Naive thymus-derived CD4-positive, alpha-beta T cell (primary cell): ENCODE results near the gene KIF26A. TPM values are rescaled to one million over a fixed set of nuclear protein-coding genes. Genes with fewer than 3 reads are reported as not detected.
A peak's percentile ranks its signal among the peaks of the same experiment; 100 is the strongest.

ENCODE experiments used
- ATAC-seq: fragments of 150-1000 bp; cut with Tn5 transposase; 2 replicates; pipeline ENCODE4 v1.10.0; 2021; ENCODE audit warnings: mild to moderate bottlenecking, moderate library complexity
- CTCF ChIA-PET: fragments of 350-600 bp; sonication (Branson Sonifier 250); formaldehyde crosslinking; loops from one replicate; lab custom pipeline; 2021; ENCODE audit warnings: antibody characterized with exemption; lab: Charles Lee
- POLR2A ChIA-PET: fragments of 350-600 bp; sonication (Branson Sonifier 250); formaldehyde crosslinking; loops from one replicate; lab custom pipeline; 2021; ENCODE audit warnings: antibody characterized with exemption, inconsistent platforms; lab: Charles Lee
- DNase-seq, 9 donors: peaks; one replicate each; pipeline versions ENCODE4 v3.0.0 to v3.0.0-alpha.2; 2020 to 2022; ENCODE audit warnings: mixed read lengths in 1 of 9
- H3K27ac ChIP-seq: one replicate; pipeline ENCODE4 v1.7.0; 2013; ENCODE audit warnings: mild to moderate bottlenecking, low read depth, low read length, moderate library complexity
- H3K27me3 ChIP-seq, 2 donors: one replicate each; pipeline ENCODE4 v1.7.0; 2013; ENCODE audit warnings: low read length in 2 of 2, mild to moderate bottlenecking in 2 of 2, moderate library complexity in 2 of 2; ENCODE audit not compliant: control insufficient read depth in 2 of 2, insufficient read depth in 2 of 2
- H3K36me3 ChIP-seq, 3 experiments: 1 replicate in 2 of 3; 2 replicates in 1 of 3; pipeline ENCODE4 v1.7.0; 2013; ENCODE audit warnings: low read length in 3 of 3, mild to moderate bottlenecking in 3 of 3, moderate library complexity in 1 of 3; ENCODE audit not compliant: insufficient read depth in 3 of 3, control insufficient read depth in 2 of 3
- H3K4me1 ChIP-seq, 2 donors: one replicate each; pipeline ENCODE4 v1.7.0; 2013; ENCODE audit warnings: low read length in 2 of 2, mild to moderate bottlenecking in 2 of 2, moderate library complexity in 1 of 2; ENCODE audit not compliant: control insufficient read depth in 2 of 2, insufficient read depth in 2 of 2
- H3K4me3 ChIP-seq: 2 replicates; pipeline ENCODE4 v1.7.0; 2013; ENCODE audit warnings: mild to moderate bottlenecking, low read length
- H3K9me3 ChIP-seq, 3 experiments: 1 replicate in 2 of 3; 2 replicates in 1 of 3; pipeline ENCODE4 v1.7.0; 2013; ENCODE audit warnings: low read length in 3 of 3; ENCODE audit not compliant: control insufficient read depth in 2 of 3
- H3K27ac Mint-ChIP-seq, 9 donors: one replicate each; pipeline ENCODE4 v1.8.0; 2020 to 2022; ENCODE audit warnings: mixed read lengths in 9 of 9, mild to moderate bottlenecking in 8 of 9, moderate library complexity in 5 of 9, inconsistent platforms in 2 of 9
- H3K27me3 Mint-ChIP-seq, 5 donors: one replicate each; pipeline ENCODE4 v1.8.0; 2021 to 2022; ENCODE audit warnings: mixed read lengths in 5 of 5, mild to moderate bottlenecking in 1 of 5
- H3K36me3 Mint-ChIP-seq, 5 donors: one replicate each; pipeline ENCODE4 v1.8.0; 2020 to 2022; ENCODE audit warnings: mixed read lengths in 5 of 5, mild to moderate bottlenecking in 3 of 5, inconsistent platforms in 1 of 5
- H3K4me1 Mint-ChIP-seq, 7 donors: one replicate each; pipeline ENCODE4 v1.8.0; 2020 to 2022; ENCODE audit warnings: mixed read lengths in 7 of 7, mild to moderate bottlenecking in 3 of 7, inconsistent platforms in 1 of 7
- H3K4me3 Mint-ChIP-seq, 10 donors: one replicate each; pipeline ENCODE4 v1.8.0; 2020 to 2022; ENCODE audit warnings: mild to moderate bottlenecking in 10 of 10, mixed read lengths in 10 of 10, moderate library complexity in 6 of 10, inconsistent platforms in 2 of 10
- H3K9me3 Mint-ChIP-seq, 11 donors: one replicate each; pipeline ENCODE4 v1.8.0; 2020 to 2022; ENCODE audit warnings: mixed read lengths in 11 of 11, mild to moderate bottlenecking in 4 of 11, inconsistent platforms in 1 of 11, moderate library complexity in 1 of 11
- intact Hi-C, 2 donors: fragments of 100-400 bp; cut with micrococcal nuclease; formaldehyde crosslinking; loops; one replicate each; pipeline ENCODE4 v1.15.1; 2023
- polyA plus RNA-seq, 2 donors: library from polyadenylated mRNA; unstranded; fragments of 300-500 nt; fragmentation: Illumina TruSeq; gene quantifications; one replicate each; pipeline ENCODE4 v1.2.3, GENCODE V29; 2021
- total RNA-seq, 6 experiments: library from RNA in 5 of 6; stranded (reverse) in 5 of 6; gene quantifications; 1 replicate in 5 of 6; 2 replicates in 1 of 6; pipeline ENCODE4 v1.2.3 and lab custom pipeline; 2021 to 2026

The KIF26A gene
- total and polyA plus RNA-seq, 7 experiments from 2014 or later: 0.13 to 0.53 (median 0.17) TPM; not detected in 4

DNA sequence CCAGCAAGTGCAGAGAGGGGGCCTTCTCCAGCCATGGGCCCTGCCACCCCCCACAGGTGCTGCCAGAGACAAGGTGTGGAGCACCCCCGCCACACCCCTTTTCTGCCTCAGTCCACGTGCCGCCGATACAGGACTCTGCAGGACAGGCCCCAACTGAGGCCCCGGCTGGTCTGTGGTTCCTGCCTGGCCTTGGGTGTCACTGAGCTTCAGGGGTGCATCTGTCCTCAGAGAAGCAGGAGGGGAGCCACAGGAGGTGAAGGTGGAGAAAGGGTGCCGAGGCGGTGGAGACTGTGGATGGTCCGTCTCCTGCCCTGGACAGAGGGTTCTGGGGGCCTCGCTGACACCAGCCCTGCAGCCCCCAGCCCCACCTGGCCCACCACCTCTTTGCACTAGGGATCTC is 63.1 kb downstream of the KIF26A start:
- Histone ChIP-seq H3K4me1 (no peaks in the 10 kb centered on the region), H3K27me3 (no peaks in the 10 kb centered on the region), H3K27ac (no peak overlapping the region), H3K36me3 (no peaks in the 10 kb centered on the region), H3K4me3 (no peak overlapping the region), H3K9me3 (no peaks in the 10 kb centered on the region)
- intact Hi-C loops: no loop called here
- Mint-ChIP-seq H3K4me1 (peaks cover 0 to under 1% (median 0%) of the 10 kb centered on the region in 7 donors), H3K9me3 (peaks cover 0 to 2% (median 0%) of the 10 kb centered on the region in 11 donors), H3K27me3 (peaks cover 0 to 5% (median 0%) of the 10 kb centered on the region in 5 donors), H3K36me3 (no peaks in the 10 kb centered on the region), H3K4me3 (no peak overlapping the region), H3K27ac (no peak overlapping the region)
- no peak for DNase-seq
- ATAC-seq: no peak
- ChIA-PET POLR2A (no interaction called here), CTCF (no interaction called here)

DNA sequence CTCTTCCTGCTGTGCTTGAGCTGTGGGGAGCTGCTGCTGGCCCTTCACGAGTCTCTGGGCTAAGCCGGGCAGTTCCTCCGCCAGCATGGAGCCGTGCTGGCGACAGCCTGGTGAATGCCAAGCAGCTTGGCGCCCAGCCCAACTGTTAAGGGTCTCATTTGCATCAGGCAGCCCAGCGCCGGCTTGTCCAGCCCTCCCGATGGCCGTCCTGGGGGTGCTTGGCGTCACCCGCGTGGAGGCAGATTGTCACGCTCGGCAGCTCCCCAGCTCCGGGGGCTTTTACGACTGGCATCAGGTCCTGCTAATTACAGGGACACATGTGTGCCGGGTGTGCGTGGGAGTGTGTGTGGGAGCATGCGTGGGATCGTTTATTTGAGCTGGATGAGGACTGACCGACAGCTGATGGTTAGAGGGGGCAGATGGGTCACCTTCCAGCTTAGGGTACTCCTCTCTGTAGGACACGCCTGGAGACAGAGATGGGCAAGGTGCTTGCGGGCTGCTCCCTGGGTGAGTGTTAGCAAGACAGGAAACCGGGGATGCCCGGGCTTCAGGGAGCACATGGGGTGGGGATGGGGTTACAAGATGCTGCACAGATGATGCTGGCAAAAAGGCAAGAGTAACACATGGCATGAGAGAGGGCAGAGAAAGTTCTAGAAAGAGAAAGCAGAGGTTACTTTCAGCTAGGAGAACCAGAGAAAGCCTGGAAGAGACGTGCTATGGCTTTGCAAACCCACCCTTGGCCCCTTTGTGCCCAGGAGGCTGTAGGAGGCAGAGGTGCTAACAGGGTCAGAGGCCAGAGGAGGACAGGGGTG is 64.1 kb downstream of the KIF26A start:
- Mint-ChIP-seq H3K36me3 (no peaks in the 10 kb centered on the region), H3K4me1 (no peaks in the 10 kb centered on the region), H3K27me3 (peaks cover 0 to 8% (median 0%) of the 10 kb centered on the region in 5 donors), H3K27ac (no peak overlapping the region), H3K4me3 (no peak overlapping the region), H3K9me3 (peaks cover 0 to 2% (median 0%) of the 10 kb centered on the region in 11 donors)
- DNase-seq: no peak
- no peaks in the 10 kb centered on the region for H3K9me3 ChIP-seq
- no peaks in the 10 kb centered on the region for H3K27me3 ChIP-seq
- no peak for ATAC-seq
- H3K4me1 ChIP-seq: no peaks in the 10 kb centered on the region
- intact Hi-C loops: no loop called here
- H3K27ac ChIP-seq: no peak overlapping the region
- no peaks in the 10 kb centered on the region for H3K36me3 ChIP-seq
- no peak overlapping the region for H3K4me3 ChIP-seq
- CTCF ChIA-PET: no interaction called here
- POLR2A ChIA-PET: no interaction called here

DNA sequence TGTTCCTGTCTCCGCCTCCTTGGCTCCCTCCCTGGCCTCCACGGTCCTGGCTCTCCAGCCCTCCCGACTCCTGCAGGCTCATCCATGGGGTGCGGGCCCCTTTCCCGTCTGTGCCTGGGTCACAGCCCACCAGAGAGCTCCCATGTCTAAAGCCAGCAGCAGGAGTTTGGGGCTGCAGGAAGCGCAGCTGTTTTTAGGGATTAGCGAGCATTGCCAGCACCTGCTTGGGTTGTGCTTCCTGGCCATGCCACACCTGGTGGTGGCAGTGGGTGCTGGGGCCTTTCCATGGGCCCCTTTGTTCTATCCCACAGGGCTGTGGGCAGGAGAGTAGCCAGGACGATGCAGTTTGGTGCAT is 64.7 kb downstream of the KIF26A start:
- H3K9me3 Mint-ChIP-seq: peaks cover 0 to 2% (median 0%) of the 10 kb centered on the region in 11 donors
- no peak for DNase-seq
- H3K4me3 Mint-ChIP-seq: no peak overlapping the region
- ChIA-PET CTCF (no interaction called here), POLR2A (no interaction called here)
- Histone ChIP-seq H3K36me3 (no peaks in the 10 kb centered on the region), H3K9me3 (no peaks in the 10 kb centered on the region), H3K4me1 (no peaks in the 10 kb centered on the region), H3K27ac (no peak overlapping the region), H3K4me3 (no peak overlapping the region), H3K27me3 (no peaks in the 10 kb centered on the region)
- no peak for ATAC-seq
- no peaks in the 10 kb centered on the region for H3K4me1 Mint-ChIP-seq
- intact Hi-C loops: no loop called here
- H3K36me3 Mint-ChIP-seq: no peaks in the 10 kb centered on the region
- no peak overlapping the region for H3K27ac Mint-ChIP-seq
- H3K27me3 Mint-ChIP-seq: peaks cover 0 to 8% (median 0%) of the 10 kb centered on the region in 5 donors

DNA sequence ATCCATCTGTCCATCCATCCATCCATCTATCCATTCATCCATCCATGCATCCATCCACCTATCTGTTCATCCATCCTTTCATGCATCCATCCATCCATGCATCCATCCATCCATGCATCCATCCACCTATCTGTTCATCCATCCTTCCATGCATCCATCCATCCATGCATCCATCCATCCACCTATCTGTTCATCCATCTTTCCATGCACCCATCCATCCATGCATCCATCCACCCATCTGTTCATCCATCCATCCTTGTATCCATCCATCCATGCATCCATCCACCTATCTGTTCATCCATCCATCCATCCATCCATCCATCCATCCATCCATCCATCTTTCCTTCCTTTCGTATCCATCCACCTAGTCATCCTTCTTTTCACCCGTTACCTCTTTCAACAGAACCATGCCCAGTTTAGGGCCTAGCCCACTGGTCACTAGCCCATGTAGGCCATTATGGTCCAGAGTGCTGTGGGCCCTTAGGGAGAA is 66.3 kb downstream of the KIF26A start:
- peaks cover 0 to 2% (median 0%) of the 10 kb centered on the region in 11 donors for H3K9me3 Mint-ChIP-seq
- no peak overlapping the region for H3K4me3 Mint-ChIP-seq
- ChIA-PET CTCF (no interaction called here), POLR2A (no interaction called here)
- no peaks in the 10 kb centered on the region for H3K27me3 ChIP-seq
- DNase-seq (no peak), ATAC-seq (no peak)
- H3K9me3 ChIP-seq: no peaks in the 10 kb centered on the region
- intact Hi-C loops: no loop called here
- H3K27ac Mint-ChIP-seq: no peak overlapping the region
- H3K27me3 Mint-ChIP-seq: peaks cover 0 to 8% (median 0%) of the 10 kb centered on the region in 5 donors
- H3K4me1 Mint-ChIP-seq: no peaks in the 10 kb centered on the region
- H3K4me1 ChIP-seq: no peaks in the 10 kb centered on the region
- H3K4me3 ChIP-seq: no peak overlapping the region
- no peaks in the 10 kb centered on the region for H3K36me3 ChIP-seq
- no peaks in the 10 kb centered on the region for H3K36me3 Mint-ChIP-seq
- H3K27ac ChIP-seq: no peak overlapping the region

DNA sequence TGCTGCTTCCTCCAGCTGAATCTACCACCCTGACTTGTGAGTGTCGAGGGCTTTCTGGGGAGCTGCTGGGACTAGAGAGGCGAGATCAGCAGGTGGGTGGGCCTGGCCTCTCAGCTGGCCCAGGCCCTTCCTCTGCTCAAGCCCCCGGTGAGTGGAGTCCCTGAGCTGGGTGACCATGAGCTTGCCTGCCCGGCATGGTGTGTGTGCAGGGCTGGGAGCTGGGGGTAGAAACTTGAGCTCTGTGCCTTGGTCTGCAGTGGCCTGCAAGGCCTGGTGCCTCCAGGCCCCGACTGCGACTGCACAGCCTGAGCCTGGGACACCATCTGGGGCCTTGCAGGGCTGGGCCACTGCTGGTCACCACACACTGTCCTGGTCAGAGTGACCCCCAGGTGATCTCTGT is 67.4 kb downstream of the KIF26A start:
- H3K27me3 Mint-ChIP-seq: peaks cover 0 to 8% (median 0%) of the 10 kb centered on the region in 5 donors
- intact Hi-C loops: no loop called here
- Histone ChIP-seq H3K27me3 (no peaks in the 10 kb centered on the region), H3K4me1 (no peaks in the 10 kb centered on the region), H3K4me3 (no peak overlapping the region), H3K27ac (no peak overlapping the region), H3K36me3 (no peaks in the 10 kb centered on the region), H3K9me3 (no peaks in the 10 kb centered on the region)
- H3K4me1 Mint-ChIP-seq: no peaks in the 10 kb centered on the region
- peaks cover 0 to 2% (median 0%) of the 10 kb centered on the region in 11 donors for H3K9me3 Mint-ChIP-seq
- ChIA-PET CTCF (no interaction called here), POLR2A (no interaction called here)
- DNase-seq (no peak), ATAC-seq (peak; percentile 20)
- H3K27ac Mint-ChIP-seq: no peak overlapping the region
- H3K4me3 Mint-ChIP-seq: no peak overlapping the region
- H3K36me3 Mint-ChIP-seq: no peaks in the 10 kb centered on the region

DNA sequence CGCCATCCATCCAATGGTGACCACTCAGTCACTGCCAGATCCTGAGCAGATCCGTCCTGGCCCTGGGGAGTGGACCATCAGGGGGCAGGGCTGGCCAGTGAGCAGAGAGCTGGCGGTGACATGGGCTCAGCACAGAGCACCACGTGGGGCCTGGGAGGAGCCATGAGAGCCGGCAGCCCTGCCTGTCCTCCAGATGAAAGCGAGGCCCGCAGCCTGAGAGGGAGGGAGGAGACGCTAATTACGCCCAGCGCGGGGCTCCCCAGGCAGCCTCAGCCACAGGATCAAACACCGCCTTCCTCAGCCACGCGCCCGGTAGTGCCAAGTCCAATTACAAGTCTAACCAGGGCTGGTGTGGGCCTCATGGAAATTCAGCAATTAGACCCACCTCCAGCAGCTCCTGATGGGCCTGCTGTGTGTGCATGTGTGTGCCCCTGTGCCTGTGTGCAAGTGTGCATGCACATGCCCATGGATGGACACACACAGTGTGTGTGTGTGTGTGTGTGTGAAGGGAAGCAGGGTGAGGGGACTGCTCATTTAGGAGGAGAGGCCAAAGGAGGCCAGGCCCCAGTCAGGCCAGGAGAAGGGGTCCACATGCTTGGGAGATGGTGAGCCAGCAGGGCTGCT is 68.0 kb downstream of the KIF26A start:
- ChIA-PET POLR2A (no interaction called here), CTCF (no interaction called here)
- Histone ChIP-seq H3K27ac (no peak overlapping the region), H3K36me3 (no peaks in the 10 kb centered on the region), H3K4me1 (no peaks in the 10 kb centered on the region), H3K4me3 (no peak overlapping the region), H3K27me3 (no peaks in the 10 kb centered on the region), H3K9me3 (no peaks in the 10 kb centered on the region)
- H3K36me3 Mint-ChIP-seq: no peaks in the 10 kb centered on the region
- peak overlapping the region in 2 of 9 donors; percentile 43 to 74 for H3K27ac Mint-ChIP-seq
- intact Hi-C loops: no loop called here
- H3K27me3 Mint-ChIP-seq: peaks cover 0 to 11% (median 0%) of the 10 kb centered on the region in 5 donors
- DNase-seq (no peak), ATAC-seq (no peak)
- no peak overlapping the region for H3K4me3 Mint-ChIP-seq
- H3K4me1 Mint-ChIP-seq: no peaks in the 10 kb centered on the region
- peaks cover 0 to 2% (median 0%) of the 10 kb centered on the region in 11 donors for H3K9me3 Mint-ChIP-seq
